HCT116 (cell line): ENCODE measurements around the gene BNC1. TPM values are rescaled to one million over a fixed set of nuclear protein-coding genes. Genes with fewer than 3 reads are reported as not detected.

ENCODE experiments used
- ATAC-seq: fragments of 200-7000 bp; cut with Tn5 transposase; 2 replicates; pipeline ENCODE4 v1.9.1; 2020; ENCODE audit warnings: mild to moderate bottlenecking, moderate library complexity
- BruUV-seq: library from RNA; stranded (reverse); fragments of 400-500 nt; replicated peaks from 2 replicates; lab custom pipeline; 2021; lab: Mats Ljungman, UMichigan
- CTCF ChIA-PET: fragments of 300-600 bp; sonication (Branson Sonifier 250); formaldehyde crosslinking; loops from one replicate; lab custom pipeline; 2021; ENCODE audit warnings: antibody characterized with exemption; lab: Charles Lee
- POLR2A ChIA-PET: fragments of 300-600, 350-600 bp; sonication (Branson Sonifier 250); formaldehyde crosslinking; loops from one replicate; lab custom pipeline; 2021; ENCODE audit warnings: antibody characterized with exemption; lab: Charles Lee
- RAD21 ChIA-PET, 2 experiments: fragments of 300-600 bp; sonication (Branson Sonifier 250); formaldehyde crosslinking; loops; one replicate each; lab custom pipeline; 2023; ENCODE audit warnings: low total read pairs in 2 of 2; ENCODE audit not compliant: uncharacterized antibody in 2 of 2, unreplicated experiment in 2 of 2, low non-redundant PET in 1 of 2; lab: Charles Lee
- DNase-seq: peaks from one replicate; pipeline ENCODE4 v3.0.0-alpha.2; 2010; ENCODE audit warnings: low read depth, low spot score
- H2AFZ ChIP-seq: fragments of 200-600 bp; shearing (Covaris generic), sonication (generic); 2 replicates; pipeline ENCODE4 v1.6.1; 2017; ENCODE audit warnings: low read depth, mixed run types, mixed read lengths, antibody characterized with exemption, low read length; ENCODE audit not compliant: poor library complexity, severe bottlenecking
- H3K27ac ChIP-seq: 2 replicates; pipeline ENCODE4 v1.5.1; 2012; ENCODE audit warnings: low read depth, low read length
- H3K27me3 ChIP-seq: fragments of 200-600 bp; sonication (generic); 2 replicates; pipeline ENCODE4 v1.6.1; 2016; ENCODE audit warnings: mixed run types, low read length, mixed read lengths; ENCODE audit not compliant: insufficient read depth
- H3K36me3 ChIP-seq, 2 experiments: fragments of 200-500 bp in 1 of 2; fragments of 200-600 bp in 1 of 2; sonication (Bioruptor generic) in 1 of 2; sonication (generic) in 1 of 2; 2 replicates each; pipeline versions ENCODE4 v1.5.1 to v1.6.1; 2014 to 2016; ENCODE audit warnings: low read length in 2 of 2, inconsistent platforms in 1 of 2, mixed read lengths in 1 of 2, mixed run types in 1 of 2; ENCODE audit not compliant: insufficient read depth in 2 of 2, control insufficient read depth in 1 of 2
- H3K4me1 ChIP-seq, 2 experiments: fragments of 200-600 bp in 1 of 2; sonication (generic) in 1 of 2; 2 replicates each; pipeline versions ENCODE4 v1.5.1 to v1.6.1; 2012 to 2017; ENCODE audit warnings: low read length in 2 of 2, inconsistent platforms in 1 of 2, mild to moderate bottlenecking in 1 of 2, mixed read lengths in 1 of 2, mixed run types in 1 of 2, moderate library complexity in 1 of 2; ENCODE audit not compliant: insufficient read depth in 2 of 2, control insufficient read depth in 1 of 2
- H3K4me2 ChIP-seq: fragments of 200-600 bp; sonication (generic); 2 replicates; pipeline ENCODE4 v1.6.1; 2017; ENCODE audit warnings: mixed run types, low read length, mixed read lengths
- H3K4me3 ChIP-seq, 2 experiments: fragments of 200-600 bp in 1 of 2; sonication (generic) in 1 of 2; replicated peaks in 1 of 2; 2 replicates each; pipeline ENCODE4 v1.5.1; 2011 to 2016; ENCODE audit warnings: low read length in 2 of 2, control low read depth in 1 of 2, low read depth in 1 of 2, mild to moderate bottlenecking in 1 of 2, mixed read lengths in 1 of 2, mixed run types in 1 of 2
- H3K79me2 ChIP-seq: fragments of 200-600 bp; sonication (generic); 2 replicates; pipeline ENCODE4 v1.6.1; 2017; ENCODE audit warnings: mild to moderate bottlenecking, mixed run types, low read length, moderate library complexity, mixed read lengths; ENCODE audit not compliant: insufficient read depth
- H3K9ac ChIP-seq: fragments of 200-600 bp; sonication (generic); 2 replicates; pipeline ENCODE4 v1.6.1; 2016; ENCODE audit warnings: low read length, mixed read lengths
- H3K9me2 ChIP-seq: fragments of 200-600 bp; sonication (generic), shearing (Covaris generic); 2 replicates; pipeline ENCODE4 v1.6.1; 2017; ENCODE audit warnings: mixed run types, mild to moderate bottlenecking, moderate library complexity; ENCODE audit not compliant: insufficient read depth
- H3K9me3 ChIP-seq, 2 experiments: fragments of 200-500 bp in 1 of 2; fragments of 200-600 bp in 1 of 2; sonication (Bioruptor generic) in 1 of 2; sonication (generic) in 1 of 2; 2 replicates each; pipeline ENCODE4 v1.6.1; 2014 to 2017; ENCODE audit warnings: low read length in 2 of 2, mixed read lengths in 2 of 2, inconsistent platforms in 1 of 2, low read depth in 1 of 2, mild to moderate bottlenecking in 1 of 2, mixed run types in 1 of 2, moderate library complexity in 1 of 2; ENCODE audit not compliant: control insufficient read depth in 1 of 2, insufficient read depth in 1 of 2
- H4K20me1 ChIP-seq: fragments of 200-600 bp; sonication (generic), shearing (Covaris generic); 2 replicates; pipeline ENCODE4 v1.6.1; 2017; ENCODE audit warnings: mixed run types, mild to moderate bottlenecking, moderate library complexity; ENCODE audit not compliant: insufficient read depth
- ATF3 ChIP-seq: IDR thresholded peaks from 2 replicates; pipeline ENCODE4 v1.6.1; 2012
- CBX3 ChIP-seq: IDR thresholded peaks from 2 replicates; pipeline ENCODE4 v1.6.1; 2012; ENCODE audit warnings: low read depth
- ELF1 ChIP-seq: IDR thresholded peaks from 2 replicates; pipeline ENCODE4 v1.6.1; 2012; ENCODE audit warnings: low read depth, borderline replicate concordance
- EZH2 ChIP-seq: fragments of 200-600 bp; sonication (generic); IDR thresholded peaks from 2 replicates; pipeline ENCODE4 v1.6.1; 2017; ENCODE audit warnings: antibody characterized with exemption, mixed run types
- POLR2A ChIP-seq: IDR thresholded peaks from 2 replicates; pipeline ENCODE4 v1.7.0; 2011; ENCODE audit warnings: borderline replicate concordance; ENCODE audit not compliant: insufficient read depth, insufficient read length; ENCODE audit errors: extremely low read depth
- POLR2AphosphoS5 ChIP-seq: IDR thresholded peaks from 2 replicates; pipeline ENCODE4 v1.6.1; 2011; ENCODE audit warnings: mild to moderate bottlenecking, low read depth, low read length, moderate library complexity
- SRF ChIP-seq: IDR thresholded peaks from 2 replicates; pipeline ENCODE4 v1.6.1; 2012; ENCODE audit warnings: low read depth
- YY1 ChIP-seq: IDR thresholded peaks from 2 replicates; pipeline ENCODE4 v1.6.1; 2011; ENCODE audit warnings: low read length, low read depth, moderate library complexity, mild to moderate bottlenecking; ENCODE audit not compliant: insufficient replicate concordance; ENCODE audit errors: extremely low read depth
- ZFX ChIP-seq: fragments of 450-650 bp; IDR thresholded peaks from 2 replicates; pipeline ENCODE4 v1.6.1; 2017
- intact Hi-C: fragments of 100-400 bp; cut with micrococcal nuclease; formaldehyde crosslinking; loops from 2 replicates; pipeline ENCODE4 v1.10.0; 2022
- total RNA-seq: library from RNA; stranded (reverse); gene quantifications from one replicate; pipeline ENCODE4 v1.2.1, GENCODE V29; 2021; ENCODE audit not compliant: unreplicated experiment

Gene BNC1
- total RNA-seq, 1 experiment from 2014 or later: not detected

- TF ChIP-seq YY1 (no peak), SRF (no peak), ELF1 (no peak), POLR2AphosphoS5 (no peak), ATF3 (no peak)
These were observed 7.9 kb upstream of the BNC1 start (continued) for GRCh38 chr15:83292317-83292716.

- Histone ChIP-seq H3K79me2 (no peaks in the 10 kb centered on the region), H4K20me1 (no peaks in the 10 kb centered on the region), H3K4me2 (no peak overlapping the region), H3K27ac (no peak overlapping the region), H3K4me1 (peaks cover 15 to 49% of the 10 kb centered on the region in 2 experiments), H2AFZ (no peak overlapping the region), H3K27me3 (no peaks in the 10 kb centered on the region), H3K9ac (no peak overlapping the region), H3K9me2 (no peaks in the 10 kb centered on the region), H3K36me3 (no peaks in the 10 kb centered on the region), H3K4me3 (no peak overlapping the region), H3K9me3 (no peaks in the 10 kb centered on the region)
- ChIA-PET CTCF (no interaction called here), POLR2A (no interaction called here), RAD21 (no interaction called here)
- ATAC-seq: no peak
- intact Hi-C loops: no loop called here
- DNase-seq: no peak
- BruUV-seq: no TSS peak
- no peak for TF ChIP-seq ZFX
- TF ChIP-seq EZH2: no peak
- TF ChIP-seq CBX3: no peak
- no peak for TF ChIP-seq ATF3
These were observed 5.8 kb upstream of the BNC1 start for GRCh38 chr15:83290236-83290635.

GRCh38 chr15:83289160-83289559 lies 4.7 kb upstream of the BNC1 start:
- H3K4me1 ChIP-seq: peaks cover 15 to 49% of the 10 kb centered on the region in 2 experiments
- intact Hi-C loops: no loop called here
- H3K4me2 ChIP-seq: peak overlapping the region; percentile 71; the same call in 1 of the 2 replicates

More at GRCh38 chr15:83289160-83289559, 4.7 kb upstream of the BNC1 start:
- no peaks in the 10 kb centered on the region for H3K36me3 ChIP-seq
- no peaks in the 10 kb centered on the region for H3K9me3 ChIP-seq
- POLR2A ChIA-PET: no interaction called here
- H3K9ac ChIP-seq: no peak overlapping the region
- no peak for ATAC-seq
- H3K79me2 ChIP-seq: no peaks in the 10 kb centered on the region
- no peak overlapping the region for H2AFZ ChIP-seq
- TF ChIP-seq POLR2A: no peak
- no peak overlapping the region for H3K4me3 ChIP-seq
- no peak for DNase-seq
- no peaks in the 10 kb centered on the region for H4K20me1 ChIP-seq
- H3K27me3 ChIP-seq: no peaks in the 10 kb centered on the region
- RAD21 ChIA-PET: no interaction called here
- BruUV-seq: no TSS peak
- CTCF ChIA-PET: no interaction called here
- H3K9me2 ChIP-seq: no peaks in the 10 kb centered on the region
- H3K27ac ChIP-seq: no peak overlapping the region
